B cell (primary cell): ENCODE measurements around the gene COL5A1. TPM values are rescaled to one million over a fixed set of nuclear protein-coding genes. Genes with fewer than 3 reads are reported as not detected.

Experiments used
- ATAC-seq: fragments of 200-7000 bp; cut with Tn5 transposase; one replicate; pipeline ENCODE4 v1.10.0; 2021; ENCODE audit warnings: low read depth, mild to moderate bottlenecking, moderate number of reproducible peaks, moderate library complexity
- CTCF ChIA-PET: fragments of 350-600 bp; sonication (Branson Sonifier 250); formaldehyde crosslinking; loops from one replicate; lab custom pipeline; 2021; ENCODE audit warnings: antibody characterized with exemption, inconsistent platforms; lab: Charles Lee
- POLR2A ChIA-PET: fragments of 350-600 bp; sonication (Branson Sonifier 250); formaldehyde crosslinking; loops from one replicate; lab custom pipeline; 2021; ENCODE audit warnings: antibody characterized with exemption; lab: Charles Lee
- DNase-seq: peaks from one replicate; pipeline ENCODE4 v3.0.0; 2013
- H2AFZ ChIP-seq: 2 replicates; pipeline ENCODE4 v1.6.1; 2012; ENCODE audit warnings: mild to moderate bottlenecking, low read depth, low read length; ENCODE audit not compliant: insufficient read depth, poor library complexity, severe bottlenecking
- H3K27ac ChIP-seq, 2 donors: 1 replicate in 1 of 2; 2 replicates in 1 of 2; pipeline ENCODE4 v1.5.1; 2012 to 2013; ENCODE audit warnings: low read length in 2 of 2, mild to moderate bottlenecking in 2 of 2, moderate library complexity in 1 of 2
- H3K27me3 ChIP-seq, 4 experiments: fragments of 200-600 bp in 1 of 4; sonication (generic) in 1 of 4; replicated peaks in 1 of 4; 1 replicate in 2 of 4; 2 replicates in 2 of 4; pipeline versions ENCODE4 v1.6.1 to v1.7.0; 2013 to 2016; ENCODE audit warnings: low read length in 3 of 4, mild to moderate bottlenecking in 2 of 4, mixed read lengths in 1 of 4, moderate library complexity in 1 of 4; ENCODE audit not compliant: insufficient read depth in 4 of 4, control insufficient read depth in 3 of 4; ENCODE audit errors: control extremely low read depth in 1 of 4
- H3K36me3 ChIP-seq, 2 experiments: replicated peaks in 1 of 2; 1 replicate in 1 of 2; 2 replicates in 1 of 2; pipeline versions ENCODE4 v1.6.1 to v1.7.1; 2013; ENCODE audit warnings: low read length in 1 of 2; ENCODE audit not compliant: insufficient read depth in 2 of 2, control insufficient read depth in 1 of 2; ENCODE audit errors: control extremely low read depth in 1 of 2, extremely low read depth in 1 of 2
- H3K4me1 ChIP-seq, 2 donors: fragments of 200-600 bp in 1 of 2; sonication (generic) in 1 of 2; 1 replicate in 1 of 2; 2 replicates in 1 of 2; pipeline versions ENCODE4 v1.5.1 to v1.6.1; 2013 to 2017; ENCODE audit warnings: low read length in 2 of 2; ENCODE audit not compliant: control insufficient read depth in 2 of 2, insufficient read depth in 2 of 2
- H3K4me2 ChIP-seq: replicated peaks from 2 replicates; pipeline ENCODE3; 2012; ENCODE audit warnings: mild to moderate bottlenecking, low read depth, low read length; ENCODE audit not compliant: poor library complexity, severe bottlenecking
- H3K4me3 ChIP-seq, 5 experiments: fragments of 200-600 bp in 1 of 5; sonication (generic) in 1 of 5; 1 replicate in 3 of 5; 2 replicates in 2 of 5; pipeline versions ENCODE4 v1.5.1 to v1.7.0; 2011 to 2016; ENCODE audit warnings: low read length in 4 of 5, mild to moderate bottlenecking in 4 of 5, low read depth in 2 of 5, control low read depth in 1 of 5, moderate library complexity in 1 of 5; ENCODE audit not compliant: insufficient read depth in 1 of 5; ENCODE audit errors: control extremely low read depth in 1 of 5, extremely low read depth in 1 of 5
- H3K79me2 ChIP-seq: fragments of 200-600 bp; sonication (generic); one replicate; pipeline ENCODE4 v1.6.0; 2016; ENCODE audit warnings: low read length; ENCODE audit not compliant: control insufficient read depth, insufficient read depth
- H3K9ac ChIP-seq: fragments of 200-600 bp; sonication (generic); 2 replicates; pipeline ENCODE4 v1.6.1; 2017; ENCODE audit warnings: mild to moderate bottlenecking, low read length, moderate library complexity
- H3K9me3 ChIP-seq, 3 donors: one replicate each; pipeline versions ENCODE4 v1.6.1 to v1.7.1; 2013; ENCODE audit warnings: low read length in 2 of 3; ENCODE audit not compliant: control insufficient read depth in 2 of 3, insufficient read depth in 1 of 3; ENCODE audit errors: control extremely low read depth in 1 of 3
- H4K20me1 ChIP-seq: 2 replicates; pipeline ENCODE4 v1.6.0; 2012; ENCODE audit warnings: mild to moderate bottlenecking, low read length; ENCODE audit not compliant: insufficient read depth, control insufficient read depth, poor library complexity, severe bottlenecking
- H3K27ac Mint-ChIP-seq: one replicate; pipeline ENCODE4 v1.8.0; 2021; ENCODE audit warnings: mixed read lengths
- H3K27me3 Mint-ChIP-seq: one replicate; pipeline ENCODE4 v1.8.0; 2021; ENCODE audit warnings: mixed read lengths
- H3K4me1 Mint-ChIP-seq: one replicate; pipeline ENCODE4 v1.8.0; 2021; ENCODE audit warnings: mixed read lengths
- H3K4me3 Mint-ChIP-seq: one replicate; pipeline ENCODE4 v1.8.0; 2021; ENCODE audit warnings: mixed read lengths
- H3K9me3 Mint-ChIP-seq: one replicate; pipeline ENCODE4 v1.8.0; 2022; ENCODE audit warnings: mixed read lengths; ENCODE audit not compliant: insufficient read depth
- EZH2 ChIP-seq: IDR thresholded peaks from 2 replicates; pipeline ENCODE4 v1.6.1; 2012; ENCODE audit warnings: borderline replicate concordance, low read depth, mild to moderate bottlenecking, moderate library complexity, low read length; ENCODE audit not compliant: insufficient read depth, poor library complexity, severe bottlenecking
- WGBS: methylation state at CpG from one replicate; pipeline ENCODE4 v1.1.5; 2013; ENCODE audit warnings: missing lambda C conversion rate; ENCODE audit not compliant: insufficient coverage; 5-methylcytosine and 5-hydroxymethylcytosine counted together
- intact Hi-C: fragments of 100-400 bp; cut with micrococcal nuclease; formaldehyde crosslinking; loops from one replicate; pipeline ENCODE4 v1.10.0; 2022
- polyA plus RNA-seq: library from polyadenylated mRNA; depleted of rRNA; stranded (reverse); fragments of >200 nt; gene quantifications from 2 replicates; pipeline ENCODE4 v1.2.3, GENCODE V29; 2012
- total RNA-seq, 2 donors: library from RNA; stranded (reverse); fragments of 120-200 nt in 1 of 2; gene quantifications; 1 replicate in 1 of 2; 2 replicates in 1 of 2; pipeline versions ENCODE4 v1.2.3 to v1.2.4, GENCODE V29; 2013 to 2022
- TF ChIP-seq, protein P1 (sequence below): fragments of 200-600 bp; IDR thresholded peaks from one replicate; pipeline ENCODE4 v1.8.0; 2022; ENCODE audit warnings: antibody characterized with exemption, mild to moderate bottlenecking

Gene COL5A1
- total and polyA plus RNA-seq, 2 donors (not counting 1 experiment from before 2014, with no cell fraction given) = 0.06 TPM; not detected in 1

DNA sequence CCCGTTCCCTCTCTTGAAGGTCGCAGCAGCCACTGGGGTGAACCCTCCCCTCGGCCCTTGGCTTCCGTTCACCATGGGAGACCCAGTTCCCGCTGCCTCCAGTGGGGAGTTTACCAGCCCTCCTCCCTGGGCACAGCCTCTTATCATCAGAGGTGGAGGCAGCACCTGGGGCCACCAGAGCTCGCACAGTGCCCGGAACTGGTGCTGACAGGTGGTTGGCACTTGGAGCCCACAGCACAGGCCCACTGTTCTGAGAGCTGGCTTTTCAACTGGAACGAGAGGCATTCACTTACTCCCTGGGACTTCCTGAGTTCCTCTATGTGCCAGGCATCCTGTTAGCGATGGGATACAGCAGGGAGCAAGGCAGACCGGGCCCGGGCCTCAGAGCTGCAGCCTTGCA is 132.2 kb downstream of the COL5A1 start:
- no peaks in the 10 kb centered on the region for H3K9me3 Mint-ChIP-seq
- ChIA-PET CTCF (no interaction called here), POLR2A (no interaction called here)
- H3K79me2 ChIP-seq = no peaks in the 10 kb centered on the region
- no peak overlapping the region for H3K4me3 ChIP-seq
- H3K27ac Mint-ChIP-seq = no peak overlapping the region
- peaks cover 12% of the 10 kb centered on the region for H3K27me3 Mint-ChIP-seq
- no peak overlapping the region for H2AFZ ChIP-seq
- DNase-seq (no peak), ATAC-seq (no peak)
- no peaks in the 10 kb centered on the region for H4K20me1 ChIP-seq
- no peak overlapping the region for H3K9ac ChIP-seq
- TF ChIP-seq EZH2 = no peak
- TF ChIP-seq, protein P1, sequence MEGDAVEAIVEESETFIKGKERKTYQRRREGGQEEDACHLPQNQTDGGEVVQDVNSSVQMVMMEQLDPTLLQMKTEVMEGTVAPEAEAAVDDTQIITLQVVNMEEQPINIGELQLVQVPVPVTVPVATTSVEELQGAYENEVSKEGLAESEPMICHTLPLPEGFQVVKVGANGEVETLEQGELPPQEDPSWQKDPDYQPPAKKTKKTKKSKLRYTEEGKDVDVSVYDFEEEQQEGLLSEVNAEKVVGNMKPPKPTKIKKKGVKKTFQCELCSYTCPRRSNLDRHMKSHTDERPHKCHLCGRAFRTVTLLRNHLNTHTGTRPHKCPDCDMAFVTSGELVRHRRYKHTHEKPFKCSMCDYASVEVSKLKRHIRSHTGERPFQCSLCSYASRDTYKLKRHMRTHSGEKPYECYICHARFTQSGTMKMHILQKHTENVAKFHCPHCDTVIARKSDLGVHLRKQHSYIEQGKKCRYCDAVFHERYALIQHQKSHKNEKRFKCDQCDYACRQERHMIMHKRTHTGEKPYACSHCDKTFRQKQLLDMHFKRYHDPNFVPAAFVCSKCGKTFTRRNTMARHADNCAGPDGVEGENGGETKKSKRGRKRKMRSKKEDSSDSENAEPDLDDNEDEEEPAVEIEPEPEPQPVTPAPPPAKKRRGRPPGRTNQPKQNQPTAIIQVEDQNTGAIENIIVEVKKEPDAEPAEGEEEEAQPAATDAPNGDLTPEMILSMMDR = no peak
- WGBS = 91% methylated on average over 11 of the region's 11 CpGs
- H3K4me1 ChIP-seq = peaks cover 6 to 14% of the 10 kb centered on the region in 2 donors
- no peaks in the 10 kb centered on the region for H3K36me3 ChIP-seq
- intact Hi-C loops = no loop called here
- no peaks in the 10 kb centered on the region for H3K9me3 ChIP-seq
- no peak overlapping the region for H3K4me2 ChIP-seq
- H3K27me3 ChIP-seq = no peaks in the 10 kb centered on the region
- no peak overlapping the region for H3K4me3 Mint-ChIP-seq
- no peak overlapping the region for H3K27ac ChIP-seq
- peaks cover 5% of the 10 kb centered on the region for H3K4me1 Mint-ChIP-seq

DNA sequence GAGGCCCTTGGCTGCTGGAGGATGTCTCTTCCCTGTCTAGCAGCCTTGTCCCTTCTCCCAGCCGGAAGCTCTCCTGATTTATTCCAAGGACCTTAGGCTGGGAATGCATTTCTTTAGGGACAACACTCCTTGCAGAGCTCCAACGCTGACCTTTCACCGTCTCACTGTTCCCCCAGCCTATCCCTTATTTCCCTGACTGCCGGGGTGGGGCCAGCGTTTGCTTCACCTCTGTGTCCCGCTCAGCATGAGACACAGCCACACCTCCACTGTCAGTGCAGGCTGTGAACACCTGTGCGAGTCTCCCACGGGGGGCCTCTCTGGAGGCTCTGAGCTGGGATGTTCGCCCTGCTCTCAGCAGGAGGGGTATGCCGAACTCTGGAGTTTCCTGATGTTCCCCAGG is 132.8 kb downstream of the COL5A1 start:
- H3K27me3 Mint-ChIP-seq = peaks cover 12% of the 10 kb centered on the region
- Histone ChIP-seq H3K9ac (no peak overlapping the region), H3K4me3 (no peak overlapping the region), H3K27me3 (no peaks in the 10 kb centered on the region), H3K9me3 (no peaks in the 10 kb centered on the region), H3K36me3 (no peaks in the 10 kb centered on the region), H3K4me2 (no peak overlapping the region), H3K79me2 (no peaks in the 10 kb centered on the region), H3K4me1 (peaks cover 6 to 10% of the 10 kb centered on the region in 2 donors), H4K20me1 (no peaks in the 10 kb centered on the region), H2AFZ (no peak overlapping the region), H3K27ac (no peak overlapping the region)
- ChIA-PET POLR2A (no interaction called here), CTCF (no interaction called here)
- H3K27ac Mint-ChIP-seq = no peak overlapping the region
- no peak overlapping the region for H3K4me3 Mint-ChIP-seq
- intact Hi-C loops = no loop called here
- TF ChIP-seq, protein P1 = no peak
- no peak for TF ChIP-seq EZH2
- peaks cover 5% of the 10 kb centered on the region for H3K4me1 Mint-ChIP-seq
- DNase-seq (no peak), ATAC-seq (no peak)
- no peaks in the 10 kb centered on the region for H3K9me3 Mint-ChIP-seq
- WGBS = 84% methylated on average over 9 of the region's 10 CpGs
